GM18508 (cell line): ENCODE results near the gene GNAI2.
"Not testable (repeated sequence)": the region's sequence is repeated elsewhere in the genome, so short reads cannot be mapped to it uniquely, and the experiment has no call there.

ENCODE experiments used
- ATAC-seq: cut with Tn5 transposase; IDR thresholded peaks from one replicate; pipeline ENCODE4 v1.9.1; 2021; ENCODE audit warnings: moderate number of reproducible peaks; ENCODE audit not compliant: insufficient read depth, unreplicated experiment

The GNAI2 gene

DNA sequence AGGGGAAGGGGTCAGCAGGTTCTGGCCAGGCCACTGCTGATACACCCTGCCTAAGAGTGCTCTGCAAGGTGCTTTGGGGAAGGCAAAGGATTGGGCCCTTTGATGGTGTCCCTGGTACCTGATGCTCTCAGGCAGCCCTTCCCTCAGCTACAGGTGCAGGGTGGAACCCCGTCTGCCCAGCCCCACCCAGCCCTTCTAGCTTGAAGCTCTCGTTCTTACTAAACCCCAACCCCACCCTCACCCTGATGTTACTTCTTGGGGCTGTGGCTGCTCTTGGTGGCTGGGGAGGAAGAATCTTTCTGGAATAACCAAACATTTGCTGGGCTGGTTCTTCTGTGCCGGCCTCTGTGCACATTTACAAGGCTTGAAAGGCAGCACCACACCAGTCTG lies 6.4 kb downstream of the GNAI2 start:
- ATAC-seq, result no peak

DNA sequence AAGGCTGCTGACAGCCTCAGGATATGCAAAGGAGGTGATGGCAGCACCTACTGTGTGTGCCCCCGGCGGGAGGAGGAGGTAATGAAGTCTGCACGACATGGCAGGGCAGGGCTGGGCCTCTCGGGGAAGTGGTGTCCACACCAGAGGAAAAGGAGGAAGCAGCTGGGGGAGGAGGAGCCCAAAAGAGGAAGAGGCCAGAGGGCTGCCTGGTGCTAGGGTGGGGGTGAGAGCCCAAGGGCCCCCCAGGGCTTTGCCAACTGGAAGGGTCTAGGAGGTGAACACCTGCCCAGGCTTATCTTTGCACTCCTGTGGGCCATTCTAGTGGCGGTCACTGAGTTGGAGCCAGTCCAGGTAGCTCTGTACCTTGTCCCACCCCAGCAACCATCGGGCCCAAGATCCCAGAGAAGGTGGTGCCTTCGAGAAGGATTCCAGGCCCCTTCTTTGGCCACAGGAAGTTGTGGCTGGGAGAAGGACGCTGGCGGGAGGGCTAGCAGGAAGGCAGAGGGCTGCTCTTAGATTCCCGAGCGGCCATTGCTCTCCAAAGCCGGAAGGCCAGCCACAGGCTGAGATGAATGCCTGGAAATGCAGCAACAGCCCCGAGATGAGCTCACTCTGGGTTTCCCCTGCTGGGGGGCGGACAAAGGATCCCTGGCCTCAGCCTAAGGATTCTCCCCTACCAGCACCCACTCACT lies 7.0 kb downstream of the GNAI2 start:
- no peak for ATAC-seq

DNA sequence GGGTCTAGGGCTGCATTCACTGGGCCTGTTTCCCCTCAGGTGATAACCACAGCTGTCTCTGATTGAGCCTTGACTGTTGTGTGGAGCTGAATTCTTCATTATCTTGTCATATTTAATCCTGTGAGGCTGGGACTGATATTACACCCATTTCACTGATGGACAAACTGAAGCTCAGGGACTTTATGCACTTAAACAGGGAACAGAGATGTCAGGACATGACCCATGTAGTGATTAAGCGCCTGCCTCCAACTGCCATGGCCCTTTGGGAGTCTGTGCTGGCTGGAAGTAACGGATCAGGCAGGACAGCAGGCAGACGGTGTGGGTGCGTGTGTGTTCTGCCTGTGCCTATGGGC lies 7.5 kb downstream of the GNAI2 start:
- no peak for ATAC-seq

DNA sequence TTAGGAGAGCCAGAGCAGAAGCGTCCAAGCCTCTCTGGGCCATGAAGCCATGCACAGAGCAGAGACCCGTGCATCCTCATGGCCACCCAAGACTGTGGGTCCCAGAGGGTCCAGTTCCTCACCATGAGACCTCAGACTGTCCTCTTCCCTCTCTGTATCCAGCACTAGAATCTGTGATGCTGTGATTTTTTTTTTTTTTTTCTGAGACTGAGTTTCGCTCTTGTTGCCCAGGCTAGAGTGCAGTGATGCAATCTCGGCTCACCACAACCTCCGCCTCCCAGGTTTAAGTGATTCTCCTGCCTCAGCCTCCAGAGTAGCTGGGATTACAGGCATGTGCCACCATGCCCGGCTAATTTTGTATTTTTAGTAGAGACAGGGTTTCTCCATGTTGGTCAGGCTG lies 8.8 kb downstream of the GNAI2 start:
- not testable (repeated sequence) for ATAC-seq

DNA sequence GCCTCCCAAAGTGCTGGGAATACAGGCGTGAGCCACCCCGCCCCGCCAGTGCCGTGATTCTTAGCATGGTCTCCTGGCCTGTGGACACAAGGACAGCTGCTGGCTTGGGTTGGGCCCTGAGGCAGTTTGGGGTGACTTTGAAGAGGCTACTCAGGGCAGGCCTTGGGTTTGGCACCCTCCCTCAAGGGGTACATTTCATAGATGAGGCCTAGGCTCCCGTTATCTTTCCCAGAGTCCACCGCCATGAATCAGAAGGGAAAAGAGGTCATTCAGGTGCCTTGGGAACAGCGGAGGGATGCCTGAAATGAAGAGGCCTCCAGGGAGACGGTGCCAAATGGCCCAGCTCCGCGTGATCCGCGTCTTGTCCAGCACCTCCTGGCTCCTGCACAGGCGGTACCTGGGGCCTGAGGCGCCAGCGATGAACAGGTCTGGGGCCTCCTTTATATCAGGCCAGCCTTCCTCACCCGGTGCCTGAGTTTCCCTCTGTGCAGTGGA lies 9.3 kb downstream of the GNAI2 start:
- no peak for ATAC-seq

DNA sequence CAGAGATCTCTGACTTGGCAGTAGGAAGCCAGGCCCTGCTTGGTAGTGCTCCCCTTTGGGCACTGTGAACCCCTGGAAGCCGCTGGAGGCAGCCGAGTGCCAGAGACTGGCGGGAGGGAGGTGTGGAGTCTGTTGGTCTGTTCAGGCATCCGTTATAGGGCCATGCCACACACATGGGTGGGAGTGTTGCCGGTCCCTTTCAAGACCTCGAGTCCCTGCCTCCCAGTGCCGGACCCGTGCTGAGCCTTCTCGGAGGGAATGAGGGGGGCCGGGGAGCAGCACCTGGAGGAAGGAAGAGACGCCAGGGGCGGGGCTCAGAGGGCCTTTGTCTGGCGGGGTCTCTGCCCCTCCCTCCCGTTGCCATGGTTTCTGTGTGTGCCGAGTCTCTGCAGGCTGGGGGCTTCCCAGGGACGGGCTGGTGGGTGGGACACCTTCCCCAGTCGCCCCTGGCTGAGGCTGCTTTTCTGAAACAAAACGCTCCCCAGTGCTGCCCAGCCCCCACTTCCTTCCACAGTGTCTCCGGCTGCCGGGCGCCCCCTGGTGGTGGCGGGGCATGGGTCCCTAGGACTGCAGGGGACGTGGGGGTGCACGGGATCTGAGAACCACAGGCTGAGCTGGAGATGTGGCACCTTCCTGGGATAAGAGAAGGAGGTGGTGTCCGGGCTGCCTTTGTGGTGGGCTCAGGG lies 10.0 kb downstream of the GNAI2 start:
- no peak for ATAC-seq

DNA sequence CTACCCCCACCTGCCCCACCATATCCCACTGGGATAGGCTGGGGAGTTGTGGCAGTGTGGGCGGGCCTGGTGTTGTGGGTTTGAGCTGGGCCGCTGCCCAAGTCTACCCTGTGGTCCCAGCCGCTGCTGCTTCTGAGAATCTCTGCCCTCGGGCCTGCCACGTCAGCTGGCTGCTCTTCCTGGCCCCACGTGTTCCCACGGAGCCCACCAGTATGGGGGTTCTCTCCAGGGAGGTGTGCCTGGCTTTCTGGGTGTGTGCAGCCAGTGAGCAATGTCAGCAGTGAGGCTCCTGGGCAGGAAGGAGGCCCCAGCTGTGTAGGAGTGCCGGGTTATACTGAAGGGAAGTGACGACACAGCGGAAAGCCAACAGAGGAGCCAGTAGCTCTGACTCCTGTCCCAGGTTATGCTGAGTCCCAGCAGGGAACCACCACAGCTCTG lies 10.5 kb downstream of the GNAI2 start:
- ATAC-seq, result no peak

DNA sequence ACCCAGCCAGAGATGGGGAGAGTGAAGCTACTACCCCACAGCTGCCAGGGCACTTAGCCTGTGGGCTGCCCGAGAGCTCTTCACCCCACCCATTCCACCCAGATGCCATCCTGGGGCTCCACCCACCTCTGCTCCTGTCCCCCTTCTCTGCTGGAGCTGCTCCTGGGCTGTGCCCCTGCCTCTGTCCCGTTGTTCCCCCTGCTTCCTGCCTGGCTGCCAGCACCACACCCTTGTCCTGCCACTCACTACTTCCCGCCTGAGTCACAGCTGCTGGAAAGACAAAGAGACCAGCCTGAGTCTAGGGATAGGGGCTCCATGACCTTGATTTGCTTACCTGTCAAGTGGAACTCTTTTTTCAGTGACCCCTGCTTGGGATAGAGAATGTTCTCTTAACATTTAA lies 12.4 kb downstream of the GNAI2 start:
- ATAC-seq, result no peak

DNA sequence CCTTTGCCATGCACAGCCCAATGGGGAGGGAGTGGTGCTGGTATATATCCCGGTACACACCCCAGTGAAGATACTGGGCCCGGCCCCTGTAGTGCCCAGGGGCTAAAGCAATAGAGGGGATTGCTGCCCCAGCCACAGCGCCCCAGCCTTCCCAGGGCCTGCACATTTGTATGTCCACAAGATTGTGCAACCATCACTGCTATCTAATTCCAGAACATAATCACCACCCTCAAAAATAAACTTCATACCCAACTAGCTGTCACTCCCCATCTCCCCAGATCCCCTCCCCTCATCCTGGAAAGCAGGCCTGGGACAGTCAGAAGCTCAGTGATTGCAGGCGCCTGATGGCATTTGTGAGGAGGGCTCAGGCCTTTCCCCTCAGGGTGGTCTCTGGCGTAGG lies 13.5 kb downstream of the GNAI2 start:
- no peak for ATAC-seq

DNA sequence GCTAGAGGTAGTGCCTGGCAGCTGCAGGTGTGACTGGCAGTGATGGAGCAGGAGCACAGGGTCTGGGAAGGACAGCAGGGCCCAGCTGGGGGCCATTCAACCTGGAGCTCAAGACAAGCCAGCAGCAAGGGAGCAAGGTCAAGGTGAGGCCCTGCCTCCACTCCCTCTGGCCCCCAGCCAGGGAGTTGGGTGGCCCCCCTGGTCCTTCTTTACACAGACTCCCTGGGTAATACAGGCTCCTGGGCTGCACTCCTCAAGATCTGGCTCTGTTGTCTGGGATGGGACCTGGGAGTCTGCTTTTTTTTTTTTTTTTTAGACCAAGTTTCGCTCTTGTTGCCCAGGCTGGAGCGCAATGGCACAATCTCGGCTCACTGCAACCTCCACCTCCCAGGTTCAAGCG lies 14.5 kb downstream of the GNAI2 start:
- no peak for ATAC-seq

DNA sequence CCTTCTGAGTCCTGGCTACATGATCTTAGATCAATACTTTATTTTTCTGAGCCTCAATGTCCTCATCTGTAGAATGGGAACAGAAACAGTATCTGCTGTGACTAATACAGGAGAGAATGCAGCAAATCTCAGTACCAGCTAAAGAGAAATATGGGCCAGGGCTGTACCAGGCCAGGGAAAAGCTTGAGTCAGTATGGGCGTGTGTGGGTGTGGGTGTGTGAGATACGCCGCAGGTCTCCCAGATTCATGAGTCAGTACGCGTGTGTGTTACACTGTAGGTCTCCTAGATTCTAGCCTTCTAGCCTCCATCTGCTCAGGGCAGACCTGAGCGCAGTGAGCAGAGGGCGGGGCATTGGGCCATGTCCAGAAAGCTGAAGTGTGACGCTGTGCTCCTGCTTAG lies 15.2 kb downstream of the GNAI2 start:
- no peak for ATAC-seq

DNA sequence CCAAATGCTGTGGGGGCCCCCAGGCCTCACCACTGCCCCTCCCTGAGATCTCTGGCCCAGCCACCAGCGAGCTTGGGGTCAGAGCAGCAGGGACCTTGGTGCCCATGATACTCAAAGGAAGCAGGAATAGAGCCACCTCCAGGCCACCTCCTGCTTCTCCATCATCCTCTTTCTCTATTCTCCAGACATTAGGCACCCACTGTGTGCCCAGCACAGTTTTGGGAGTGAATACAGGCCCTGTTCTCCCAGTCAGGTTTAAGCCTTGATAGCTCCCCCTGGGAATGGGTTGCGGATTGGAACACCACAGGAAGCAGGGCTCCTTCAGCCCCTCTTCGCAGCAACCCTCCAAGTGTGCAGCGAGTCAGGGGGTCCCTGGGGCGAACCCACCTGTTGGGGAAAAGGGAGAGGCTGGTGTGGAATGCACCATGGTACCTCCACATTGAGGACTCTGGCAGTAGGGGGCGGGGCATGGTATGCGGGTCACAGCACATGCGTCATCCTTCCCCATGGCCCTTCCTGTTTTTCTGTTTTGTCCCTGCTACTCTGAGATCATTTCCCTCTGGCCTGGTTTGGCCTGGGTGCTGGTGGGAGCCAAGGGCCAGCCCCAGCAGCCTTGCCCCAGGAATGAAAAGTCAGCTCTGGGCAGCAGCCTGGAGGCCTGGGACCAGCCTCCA lies 18.7 kb downstream of the GNAI2 start:
- no peak for ATAC-seq

DNA sequence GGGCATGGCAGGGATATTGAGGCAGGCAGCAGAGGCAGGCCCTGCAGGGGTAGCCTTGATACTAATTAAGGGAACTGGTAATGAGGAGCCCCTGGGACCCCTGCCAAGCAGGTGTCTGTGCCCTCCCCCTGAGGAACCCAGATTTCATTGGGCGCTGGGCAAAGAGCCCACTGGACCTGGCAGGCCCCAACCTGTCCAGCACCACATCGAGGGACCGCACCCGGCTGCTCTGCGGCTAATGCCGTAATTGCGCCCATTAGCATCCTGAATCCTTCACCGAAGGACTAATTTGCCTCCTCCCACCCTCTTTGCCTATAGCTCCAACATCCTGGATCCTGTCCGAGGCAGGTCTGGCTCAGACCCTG lies 19.2 kb downstream of the GNAI2 start:
- ATAC-seq, result no peak

DNA sequence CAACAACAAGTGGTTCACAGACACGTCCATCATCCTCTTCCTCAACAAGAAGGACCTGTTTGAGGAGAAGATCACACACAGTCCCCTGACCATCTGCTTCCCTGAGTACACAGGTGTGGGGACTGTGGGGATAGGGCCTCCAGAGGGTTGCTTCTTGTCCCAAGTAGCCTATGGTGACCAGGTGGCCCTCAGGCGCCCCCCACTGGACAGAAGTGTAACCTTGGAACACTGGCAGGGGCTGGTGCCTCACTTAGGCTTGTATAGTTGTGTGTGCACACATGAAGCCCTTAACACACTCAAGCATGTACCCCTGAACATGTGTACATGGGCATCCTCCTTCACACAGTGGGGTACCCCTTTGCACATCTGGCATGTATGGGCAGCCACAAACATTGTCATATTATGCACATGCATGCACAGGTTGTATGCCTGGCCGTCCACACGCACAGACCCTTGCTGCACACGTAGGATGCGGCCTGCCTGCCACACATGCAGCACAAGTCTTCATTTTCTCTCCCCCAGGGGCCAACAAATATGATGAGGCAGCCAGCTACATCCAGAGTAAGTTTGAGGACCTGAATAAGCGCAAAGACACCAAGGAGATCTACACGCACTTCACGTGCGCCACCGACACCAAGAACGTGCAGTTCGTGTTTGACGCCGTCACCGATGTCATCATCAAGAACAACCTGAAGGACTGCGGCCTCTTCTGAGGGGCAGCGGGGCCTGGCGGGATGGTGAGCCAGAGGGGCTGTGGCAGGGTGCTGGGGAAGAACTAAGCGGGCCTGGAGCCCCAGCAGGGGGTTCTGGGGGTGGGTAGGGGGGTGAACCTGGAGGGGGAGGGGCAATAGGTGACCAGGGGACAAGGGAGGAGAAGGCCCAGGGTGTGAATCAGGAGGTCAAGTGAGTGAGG lies 21.2 kb downstream of the GNAI2 start:
- no peak for ATAC-seq

DNA sequence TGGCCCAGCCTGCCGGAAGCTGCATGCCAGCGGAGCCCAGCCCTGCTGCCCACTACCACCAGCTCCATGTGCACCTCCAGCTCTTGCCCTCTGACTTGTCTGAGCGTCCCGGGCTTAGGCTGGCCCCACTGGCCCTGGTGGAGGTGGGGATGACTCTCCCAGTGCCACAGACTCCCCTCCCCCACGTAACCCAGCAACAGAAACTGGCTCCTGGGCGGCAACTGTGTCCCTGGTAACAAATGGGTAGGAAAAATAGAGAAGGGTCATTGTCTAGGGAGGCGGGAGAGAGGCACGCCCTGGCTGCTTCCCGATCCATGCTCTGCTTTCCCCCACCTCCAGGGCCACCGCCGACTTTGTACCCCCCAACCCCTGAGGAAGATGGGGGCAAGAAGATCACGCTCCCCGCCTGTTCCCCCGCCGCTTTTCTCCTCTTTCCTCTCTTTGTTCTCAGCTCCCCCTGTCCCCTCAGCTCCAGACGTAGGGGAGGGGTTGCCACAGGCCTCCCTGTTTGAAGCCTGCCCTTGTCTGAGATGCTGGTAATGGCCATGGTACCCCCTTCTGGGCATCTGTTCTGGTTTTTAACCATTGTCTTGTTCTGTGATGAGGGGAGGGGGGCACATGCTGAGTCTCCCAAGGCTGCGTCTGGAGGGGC lies 22.2 kb downstream of the GNAI2 start:
- ATAC-seq, result no peak

DNA sequence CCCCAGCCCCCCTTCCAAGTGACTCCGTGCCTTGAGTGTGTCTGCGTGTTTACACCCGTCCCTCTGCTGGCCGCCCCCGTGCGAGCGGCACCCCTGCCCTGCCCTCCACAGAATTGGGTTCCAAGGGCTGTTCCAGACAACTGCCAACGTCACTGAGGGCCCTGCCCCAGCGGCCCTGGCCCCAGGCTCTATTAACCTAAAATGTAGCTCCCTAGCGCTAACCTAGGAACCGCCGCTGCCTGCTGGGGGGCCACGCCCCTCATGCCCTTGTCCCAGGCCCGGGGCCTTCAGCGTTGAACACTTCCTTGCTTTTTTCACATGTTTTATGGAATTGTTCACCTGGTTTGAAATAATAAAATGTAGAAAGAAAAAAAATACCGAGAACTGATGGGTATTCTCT lies 23.0 kb downstream of the GNAI2 start:
- ATAC-seq, result no peak

DNA sequence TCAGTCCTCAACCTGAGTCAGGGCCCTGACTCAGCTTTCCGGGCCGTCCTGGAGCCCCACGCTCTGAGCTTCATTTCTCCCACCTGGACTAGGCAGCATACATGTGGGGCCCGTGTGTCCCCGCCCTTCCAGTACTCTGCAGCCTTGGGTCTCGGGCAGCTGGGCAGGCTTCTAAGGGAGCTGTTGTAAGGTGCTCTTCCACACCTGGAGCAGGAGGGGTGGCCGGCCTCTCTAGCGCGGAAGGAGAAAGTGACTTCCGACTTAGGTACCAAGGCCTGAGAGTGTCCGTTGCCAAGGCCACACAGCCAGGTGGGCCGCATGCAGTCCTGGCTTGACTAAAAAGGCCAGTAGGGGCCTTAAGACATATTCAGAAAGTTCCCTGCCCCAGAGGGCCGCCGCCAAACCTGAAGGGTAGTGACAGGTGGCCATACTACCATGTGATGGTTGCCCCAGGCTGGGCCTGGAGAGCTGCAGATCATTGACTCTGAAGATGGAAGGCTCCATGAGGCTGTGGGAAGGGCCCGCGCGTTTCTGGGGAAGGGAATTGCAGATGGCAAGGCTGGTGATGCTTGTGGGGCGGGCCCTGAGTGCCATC lies 23.5 kb downstream of the GNAI2 start:
- ATAC-seq, result no peak

DNA sequence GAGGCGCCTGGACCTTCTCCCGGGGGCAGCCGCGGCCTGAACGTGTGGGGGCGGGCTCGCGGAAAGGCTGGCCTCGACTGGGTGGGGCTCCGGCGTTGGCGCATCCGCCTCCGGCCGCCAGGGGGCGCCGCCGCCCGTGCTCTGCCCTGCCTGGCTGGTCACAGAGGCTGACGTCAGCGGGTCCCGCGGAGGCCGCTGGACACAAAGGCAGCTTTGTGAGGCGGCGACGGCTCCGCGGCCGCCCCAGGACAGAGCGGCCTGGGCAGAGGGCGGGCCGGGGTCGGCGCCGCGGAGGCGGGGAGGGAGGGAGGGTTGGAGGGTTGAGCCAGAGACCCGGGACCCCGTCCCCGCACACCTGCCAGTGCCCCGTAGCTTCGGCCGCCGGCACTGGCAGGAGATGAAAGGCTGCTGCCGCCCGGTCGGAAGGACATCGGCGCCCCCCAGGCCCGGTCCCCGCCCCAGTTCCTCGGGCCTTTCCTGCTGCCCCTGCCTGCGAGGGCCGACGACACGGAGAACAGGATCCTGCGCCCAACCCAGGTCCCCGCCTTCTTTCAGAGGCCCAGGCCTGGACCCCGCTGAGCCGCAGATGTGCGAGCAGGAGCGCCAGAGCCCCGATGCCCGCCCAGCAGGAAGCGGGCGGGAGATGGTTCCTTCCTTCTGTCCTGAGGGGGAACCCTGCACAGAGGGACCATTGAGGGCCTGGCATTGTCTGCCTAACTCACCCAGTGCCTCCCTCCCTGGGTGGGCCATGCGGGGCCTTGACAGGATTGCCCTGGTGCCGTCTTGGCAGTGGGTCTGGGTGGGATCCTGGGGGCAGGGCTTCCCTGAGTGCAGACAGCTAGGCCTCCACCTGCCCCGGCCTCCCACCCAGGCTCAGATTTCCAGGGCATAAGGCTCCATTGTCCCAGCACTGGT lies 24.3 kb downstream of the GNAI2 start:
- ATAC-seq, result no peak

DNA sequence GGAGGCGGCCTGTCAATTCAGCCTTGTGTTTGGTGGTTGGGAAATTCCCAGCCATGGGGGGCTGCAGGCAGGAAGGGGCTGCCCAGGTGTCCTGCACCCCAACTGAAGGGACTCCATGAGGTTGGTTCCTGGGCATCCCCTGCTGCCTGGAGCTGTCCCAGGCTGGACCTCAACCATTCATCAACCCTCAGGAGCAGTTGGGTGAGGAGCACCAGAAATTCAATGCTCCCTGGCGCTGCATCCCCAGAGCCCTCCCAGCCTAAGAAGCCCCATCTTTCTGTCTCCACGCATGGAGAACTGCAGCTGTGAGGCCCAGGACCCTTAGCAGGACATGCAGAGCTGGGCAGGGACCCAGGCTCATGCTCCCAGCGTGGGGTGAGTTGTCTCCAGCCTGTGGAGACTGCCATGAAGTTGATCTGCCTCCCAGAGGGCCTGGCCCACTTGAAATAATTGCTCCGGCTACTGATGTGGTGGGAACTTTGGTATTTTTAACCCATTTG lies 25.0 kb downstream of the GNAI2 start:
- ATAC-seq, result no peak
